ENCODE data around the gene ARMH2. TPM values are rescaled to one million over a fixed set of nuclear protein-coding genes. Genes with fewer than 3 reads are reported as not detected.

Gene ARMH2
- total RNA-seq, 3 donors from 2014 or later (not counting 1 experiment from before 2014, with no cell fraction given): 0.68 to 3.0 (median 1.2) TPM

DNA sequence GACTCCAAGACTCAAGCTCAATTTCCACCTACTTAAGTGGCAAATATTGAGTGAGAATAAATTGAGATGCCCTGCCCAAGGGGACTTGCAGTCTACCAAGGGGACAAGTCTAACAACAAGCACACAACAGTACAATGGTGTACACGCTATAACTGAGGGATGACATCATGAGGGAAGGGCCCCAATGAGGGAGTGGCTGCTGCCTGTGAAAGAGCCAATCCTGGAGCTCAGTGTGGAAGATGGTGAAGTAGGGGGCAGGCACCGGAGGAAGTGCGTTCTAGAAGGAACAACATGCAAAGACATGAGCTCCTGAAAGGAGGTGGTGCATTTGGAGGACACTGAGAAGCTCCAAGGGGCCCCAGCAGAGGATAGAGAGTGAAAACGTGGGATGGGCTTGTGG lies 46.9 kb upstream of the ARMH2 start:
- Mint-ChIP-seq H3K4me1 (peaks cover 35 to 38% of the 10 kb centered on the region in 2 donors), H3K9me3 (no peaks in the 10 kb centered on the region), H3K4me3 (no peak overlapping the region), H3K36me3 (peaks cover 33% of the 10 kb centered on the region), H3K27me3 (ENCODE audit: low read depth in 2 of 2) (no peaks in the 10 kb centered on the region), H3K27ac (peak overlapping the region; percentile 73 to 78)
- ATAC-seq (no peak), DNase-seq (no peak)
- no peaks in the 10 kb centered on the region for H3K4me1 ChIP-seq (ENCODE audit: control insufficient read depth, insufficient read depth, low read length)
- H3K4me3 ChIP-seq (ENCODE audit: low read length): no peak overlapping the region
- no peak overlapping the region for H3K27ac ChIP-seq (ENCODE audit: low read length)
- TF ChIP-seq, protein P1, sequence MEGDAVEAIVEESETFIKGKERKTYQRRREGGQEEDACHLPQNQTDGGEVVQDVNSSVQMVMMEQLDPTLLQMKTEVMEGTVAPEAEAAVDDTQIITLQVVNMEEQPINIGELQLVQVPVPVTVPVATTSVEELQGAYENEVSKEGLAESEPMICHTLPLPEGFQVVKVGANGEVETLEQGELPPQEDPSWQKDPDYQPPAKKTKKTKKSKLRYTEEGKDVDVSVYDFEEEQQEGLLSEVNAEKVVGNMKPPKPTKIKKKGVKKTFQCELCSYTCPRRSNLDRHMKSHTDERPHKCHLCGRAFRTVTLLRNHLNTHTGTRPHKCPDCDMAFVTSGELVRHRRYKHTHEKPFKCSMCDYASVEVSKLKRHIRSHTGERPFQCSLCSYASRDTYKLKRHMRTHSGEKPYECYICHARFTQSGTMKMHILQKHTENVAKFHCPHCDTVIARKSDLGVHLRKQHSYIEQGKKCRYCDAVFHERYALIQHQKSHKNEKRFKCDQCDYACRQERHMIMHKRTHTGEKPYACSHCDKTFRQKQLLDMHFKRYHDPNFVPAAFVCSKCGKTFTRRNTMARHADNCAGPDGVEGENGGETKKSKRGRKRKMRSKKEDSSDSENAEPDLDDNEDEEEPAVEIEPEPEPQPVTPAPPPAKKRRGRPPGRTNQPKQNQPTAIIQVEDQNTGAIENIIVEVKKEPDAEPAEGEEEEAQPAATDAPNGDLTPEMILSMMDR (IDR thresholded peaks at IDR 0.05): no peak
- H3K27me3 ChIP-seq (ENCODE audit: control insufficient read depth, insufficient read depth, low read length): no peaks in the 10 kb centered on the region
- WGBS (ENCODE audit: insufficient coverage): 95% methylated on average over 4 of the region's 4 CpGs
- peaks cover 97% of the 10 kb centered on the region for H3K36me3 ChIP-seq (ENCODE audit: control insufficient read depth, insufficient read depth, low read length)
- intact Hi-C loops (cut with micrococcal nuclease): no loop called here
- no peaks in the 10 kb centered on the region for H3K9me3 ChIP-seq (ENCODE audit: control insufficient read depth, insufficient read depth, low read length)

GRCh38 chr6:24844903-24845302 lies 46.2 kb upstream of the ARMH2 start:
- H3K36me3 Mint-ChIP-seq: peaks cover 28% of the 10 kb centered on the region
- intact Hi-C loops (cut with micrococcal nuclease): no loop called here
- H3K4me1 Mint-ChIP-seq: peaks cover 37 to 45% of the 10 kb centered on the region in 2 donors

GRCh38 chr6:24844061-24844460 lies 45.3 kb upstream of the ARMH2 start:
- H3K27ac ChIP-seq (ENCODE audit: low read length): no peak overlapping the region
- no peaks in the 10 kb centered on the region for H3K27me3 Mint-ChIP-seq (ENCODE audit: low read depth in 2 of 2)
- no peak for ATAC-seq
- H3K4me1 ChIP-seq (ENCODE audit: control insufficient read depth, insufficient read depth, low read length): peaks cover 5% of the 10 kb centered on the region
- TF ChIP-seq, protein P1 (IDR thresholded peaks at IDR 0.05): no peak
- intact Hi-C loops (cut with micrococcal nuclease): no loop called here
- DNase-seq: no peak
- H3K4me3 ChIP-seq (ENCODE audit: low read length): no peak overlapping the region
- H3K36me3 Mint-ChIP-seq: peaks cover 20% of the 10 kb centered on the region
- H3K9me3 ChIP-seq (ENCODE audit: control insufficient read depth, insufficient read depth, low read length): no peaks in the 10 kb centered on the region
- H3K27me3 ChIP-seq (ENCODE audit: control insufficient read depth, insufficient read depth, low read length): no peaks in the 10 kb centered on the region
- 84% methylated on average over 1 of the region's 1 CpG for WGBS (ENCODE audit: insufficient coverage)
- H3K36me3 ChIP-seq (ENCODE audit: control insufficient read depth, insufficient read depth, low read length): peaks cover 96% of the 10 kb centered on the region
- no peak overlapping the region for H3K4me3 Mint-ChIP-seq
- H3K4me1 Mint-ChIP-seq: peaks cover 29 to 45% of the 10 kb centered on the region in 2 donors
- H3K27ac Mint-ChIP-seq: peak overlapping the region; percentile 80 to 84
- H3K9me3 Mint-ChIP-seq: no peaks in the 10 kb centered on the region

More at GRCh38 chr6:24844903-24845302, 46.2 kb upstream of the ARMH2 start:
- DNase-seq: no peak
- Histone ChIP-seq H3K9me3 (ENCODE audit: control insufficient read depth, insufficient read depth, low read length) (no peaks in the 10 kb centered on the region), H3K27me3 (ENCODE audit: control insufficient read depth, insufficient read depth, low read length) (no peaks in the 10 kb centered on the region), H3K4me1 (ENCODE audit: control insufficient read depth, insufficient read depth, low read length) (peaks cover 5% of the 10 kb centered on the region), H3K36me3 (ENCODE audit: control insufficient read depth, insufficient read depth, low read length) (peaks cover 97% of the 10 kb centered on the region), H3K4me3 (ENCODE audit: low read length) (no peak overlapping the region), H3K27ac (ENCODE audit: low read length) (no peak overlapping the region)
- H3K27me3 Mint-ChIP-seq (ENCODE audit: low read depth in 2 of 2): no peaks in the 10 kb centered on the region
- TF ChIP-seq, protein P1 (IDR thresholded peaks at IDR 0.05): no peak
- WGBS (ENCODE audit: insufficient coverage): 96% methylated on average over 5 of the region's 6 CpGs
- H3K9me3 Mint-ChIP-seq: no peaks in the 10 kb centered on the region
- H3K4me3 Mint-ChIP-seq: no peak overlapping the region
- peak overlapping the region; percentile 73 to 80 for H3K27ac Mint-ChIP-seq
- ATAC-seq: no peak

DNA sequence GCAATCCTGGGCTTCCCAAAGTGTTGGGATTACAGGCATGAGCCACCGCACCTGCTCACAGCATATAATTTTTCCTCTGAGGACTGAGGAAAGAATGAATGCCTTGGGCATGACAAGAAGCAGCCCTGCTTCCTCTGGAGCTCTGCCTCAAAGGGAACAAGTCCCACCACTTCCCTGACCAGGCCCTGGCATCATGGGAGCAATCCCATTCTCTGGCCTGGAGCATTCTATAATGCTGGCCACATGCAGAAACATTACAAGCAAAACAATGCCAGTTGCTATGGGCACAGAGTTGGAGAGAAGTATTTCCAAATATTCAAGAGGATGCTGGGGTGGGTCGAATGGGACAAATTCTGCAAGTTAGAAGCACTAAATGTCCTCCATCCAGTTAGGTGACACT lies 41.5 kb upstream of the ARMH2 start:
- Mint-ChIP-seq H3K9me3 (no peaks in the 10 kb centered on the region), H3K4me1 (peaks cover 40 to 43% of the 10 kb centered on the region in 2 donors)

More for the DNA sequence above, 41.5 kb upstream of the ARMH2 start:
- Histone ChIP-seq H3K4me3 (ENCODE audit: low read length) (no peak overlapping the region), H3K27me3 (ENCODE audit: control insufficient read depth, insufficient read depth, low read length) (no peaks in the 10 kb centered on the region), H3K27ac (ENCODE audit: low read length) (peak overlapping the region; percentile 14), H3K9me3 (ENCODE audit: control insufficient read depth, insufficient read depth, low read length) (no peaks in the 10 kb centered on the region), H3K4me1 (ENCODE audit: control insufficient read depth, insufficient read depth, low read length) (peaks cover 5% of the 10 kb centered on the region), H3K36me3 (ENCODE audit: control insufficient read depth, insufficient read depth, low read length) (peaks cover 81% of the 10 kb centered on the region)
- WGBS (ENCODE audit: insufficient coverage): 100% methylated on average over 2 of the region's 2 CpGs
- intact Hi-C loops (cut with micrococcal nuclease): no loop called here
- Mint-ChIP-seq H3K36me3 (peaks cover 1% of the 10 kb centered on the region), H3K4me3 (no peak overlapping the region), H3K27me3 (ENCODE audit: low read depth in 2 of 2) (no peaks in the 10 kb centered on the region), H3K27ac (peak overlapping the region; percentile 80 to 84)
- ATAC-seq (no peak), DNase-seq (no peak)
- TF ChIP-seq, protein P1 (IDR thresholded peaks at IDR 0.05): no peak
